ENCODE data around the gene DTNB. TPM values are rescaled to one million over a fixed set of nuclear protein-coding genes. Genes with fewer than 3 reads are reported as not detected.

DTNB gene
- total and polyA plus RNA-seq, 2 donors (not counting 3 experiments of a cell fraction or from before 2014, with no cell fraction given), result 11.5 to 17.0 TPM

DNA sequence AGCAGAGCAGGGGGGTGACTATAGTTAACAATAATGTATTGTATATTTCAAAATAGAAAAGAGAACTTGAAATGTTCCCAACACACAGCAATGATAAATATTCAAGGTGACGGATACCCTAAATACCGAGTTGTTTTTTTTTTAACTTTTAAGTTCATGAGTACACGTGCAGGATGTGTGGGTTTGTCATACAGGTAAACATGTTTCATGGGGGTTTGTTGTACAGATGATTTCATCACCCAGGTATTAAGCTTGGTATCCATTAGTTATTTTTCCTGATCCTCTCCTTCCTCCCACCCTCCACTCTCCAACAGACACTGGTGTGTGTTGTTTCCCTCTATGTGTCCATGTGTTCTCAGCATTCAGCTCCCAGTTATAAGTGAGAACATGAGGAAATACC is 167.2 kb downstream of the DTNB start:
- no TSS peak for BruUV-seq (replicated peaks)

More for the DNA sequence above, 167.2 kb downstream of the DTNB start:
- H3K9me1 ChIP-seq (replicated peaks; ENCODE audit: control insufficient read depth, extremely low read depth, insufficient read depth, low read length), result no peaks in the 10 kb centered on the region
- POLR2A ChIA-PET, result no interaction called here
- H2AFZ ChIP-seq (ENCODE audit: low read depth, low read length), result no peak overlapping the region
- dilution Hi-C loops (cut with MboI; ENCODE audit: extremely low pct_ligation_motif_present, low sequenced_read_pairs), result no loop called here
- no peak overlapping the region for H3K27ac ChIP-seq (ENCODE audit: insufficient read depth, low read depth, low read length)
- no peaks in the 10 kb centered on the region for H3K36me3 ChIP-seq (ENCODE audit: control insufficient read depth in 2 of 2, extremely low read depth in 1 of 2, insufficient read depth in 2 of 2, low read length in 2 of 2)
- intact Hi-C loops (cut with micrococcal nuclease), result no loop called here
- TF ChIP-seq, protein P1, sequence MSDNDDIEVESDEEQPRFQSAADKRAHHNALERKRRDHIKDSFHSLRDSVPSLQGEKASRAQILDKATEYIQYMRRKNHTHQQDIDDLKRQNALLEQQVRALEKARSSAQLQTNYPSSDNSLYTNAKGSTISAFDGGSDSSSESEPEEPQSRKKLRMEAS (IDR thresholded peaks at IDR 0.05; ENCODE audit: insufficient read depth, insufficient read length), result no peak
- TF ChIP-seq MYC (IDR thresholded peaks at IDR 0.05; ENCODE audit: low read depth, low read length) (no peak), FOS (IDR thresholded peaks at IDR 0.05; ENCODE audit: borderline replicate concordance, insufficient read depth, low read length) (no peak), POLR2AphosphoS5 (IDR thresholded peaks at IDR 0.05; ENCODE audit: insufficient read depth, low read depth, low read length) (no peak), CTCF (IDR thresholded peaks at IDR 0.05; ENCODE audit: extremely low read depth in 1 of 2, insufficient read depth in 1 of 2, low read depth in 1 of 2, low read length in 2 of 2) (no peak), POLR2A (IDR thresholded peaks at IDR 0.05; ENCODE audit: low read depth, low read length) (no peak), JUN (IDR thresholded peaks at IDR 0.05; ENCODE audit: borderline replicate concordance, insufficient read depth, insufficient read length, low read depth) (no peak), EZH2 (IDR thresholded peaks at IDR 0.05; ENCODE audit: borderline replicate concordance, low read depth, low read length, severe bottlenecking) (no peak), GATA2 (IDR thresholded peaks at IDR 0.05; ENCODE audit: insufficient read depth, insufficient read length, low read depth, low read length) (no peak)
- no peaks in the 10 kb centered on the region for H3K27me3 ChIP-seq (ENCODE audit: control insufficient read depth in 2 of 2, insufficient read depth in 2 of 2, low read length in 2 of 2)
- H3K79me2 ChIP-seq (ENCODE audit: control insufficient read depth, insufficient read depth, low read length), result no peaks in the 10 kb centered on the region
- H3K4me3 ChIP-seq (replicated peaks in 1 of 3; ENCODE audit: insufficient read depth in 1 of 3, low read depth in 1 of 3, low read length in 3 of 3), result no peak overlapping the region
- H3K9ac ChIP-seq (replicated peaks; ENCODE audit: extremely low read depth, insufficient read depth, low read length), result no peak overlapping the region
- H3K4me1 ChIP-seq (ENCODE audit: control insufficient read depth, extremely low read depth, insufficient read depth, low read length), result no peaks in the 10 kb centered on the region
- FAIRE-seq (no peak), DNase-seq (ENCODE audit: low read depth, low spot score) (no peak)
- no peak overlapping the region for H3K4me2 ChIP-seq (ENCODE audit: insufficient read depth, low read length)
- no peaks in the 10 kb centered on the region for H3K9me3 ChIP-seq (replicated peaks; ENCODE audit: control insufficient read depth, insufficient read depth, low read length)
- CTCF ChIA-PET, result interaction anchor here (1.3 kb wide), 1 partner anchor 158 kb away, joined by 3 read pairs; no protein-coding TSS in a partner anchor
- H4K20me1 ChIP-seq (replicated peaks; ENCODE audit: control insufficient read depth, extremely low read depth, insufficient read depth, low read length), result no peaks in the 10 kb centered on the region
